ENCODE data around the gene SURF4. TPM values are rescaled to one million over a fixed set of nuclear protein-coding genes. Genes with fewer than 3 reads are reported as not detected.
"Not testable (repeated sequence)": the region's sequence is repeated elsewhere in the genome, so short reads cannot be mapped to it uniquely, and the experiment has no call there.

The SURF4 gene
- polyA plus RNA-seq, 3 donors = 61.4 to 175 (median 157) TPM

GRCh38 chr9:133393399-133393798 is 17.5 kb upstream of the SURF4 start:
- H3K4me1 Mint-ChIP-seq = no peaks in the 10 kb centered on the region
- Histone ChIP-seq H2AFZ (ENCODE audit: insufficient read depth, low read depth, low read length, poor library complexity, severe bottlenecking) (no peak overlapping the region), H4K20me1 (ENCODE audit: insufficient read depth, low read length) (no peaks in the 10 kb centered on the region), H3K4me3 (replicated peaks in 1 of 3; ENCODE audit: low read depth in 2 of 3, low read length in 3 of 3) (no peak overlapping the region), H3K9me3 (replicated peaks in 1 of 2; ENCODE audit: control insufficient read depth in 1 of 2, insufficient read depth in 1 of 2, low read length in 2 of 2) (no peaks in the 10 kb centered on the region), H3K36me3 (replicated peaks in 1 of 2; ENCODE audit: control insufficient read depth in 1 of 2, insufficient read depth in 2 of 2, low read length in 2 of 2) (no peaks in the 10 kb centered on the region), H3K9ac (ENCODE audit: insufficient read depth, low read length, poor library complexity, severe bottlenecking) (no peak overlapping the region), H3K4me1 (ENCODE audit: control insufficient read depth in 1 of 2, insufficient read depth in 2 of 2, low read length in 2 of 2) (no peaks in the 10 kb centered on the region), H3K27ac (ENCODE audit: low read depth in 1 of 2, low read length in 2 of 2) (no peak overlapping the region), H3K27me3 (ENCODE audit: control insufficient read depth in 2 of 2, insufficient read depth in 2 of 2, low read length in 2 of 2) (no peaks in the 10 kb centered on the region), H3K4me2 (replicated peaks; ENCODE audit: extremely low read depth, low read length, poor library complexity, severe bottlenecking) (no peak overlapping the region), H3K79me2 (ENCODE audit: insufficient read depth, low read length) (no peaks in the 10 kb centered on the region)
- no peak overlapping the region for H3K4me3 Mint-ChIP-seq
- TF ChIP-seq CTCF (IDR thresholded peaks at IDR 0.05) = no peak
- intact Hi-C loops (cut with micrococcal nuclease) = no loop called here
- peaks cover 0 to 3% (median 0%) of the 10 kb centered on the region in 7 donors for H3K9me3 Mint-ChIP-seq
- DNase-seq = no peak
- no peak overlapping the region for H3K27ac Mint-ChIP-seq
- peaks cover 4 to 16% (median 8%) of the 10 kb centered on the region in 3 donors for H3K27me3 Mint-ChIP-seq (ENCODE audit: low read depth in 3 of 3)
- 100% methylated on average over 3 of the region's 3 CpGs for WGBS (ENCODE audit: insufficient coverage)
- no peaks in the 10 kb centered on the region for H3K36me3 Mint-ChIP-seq

GRCh38 chr9:133392308-133392707 is 16.4 kb upstream of the SURF4 start:
- H3K36me3 ChIP-seq (replicated peaks in 1 of 2; ENCODE audit: control insufficient read depth in 1 of 2, insufficient read depth in 2 of 2, low read length in 2 of 2) = not testable (repeated sequence)

GRCh38 chr9:133391449-133391848 is 15.6 kb upstream of the SURF4 start:
- H3K4me3 Mint-ChIP-seq; H3K27me3 ChIP-seq (ENCODE audit: control insufficient read depth in 2 of 2, insufficient read depth in 2 of 2, low read length in 2 of 2); H3K9me3 ChIP-seq (replicated peaks in 1 of 2; ENCODE audit: control insufficient read depth in 1 of 2, insufficient read depth in 1 of 2, low read length in 2 of 2); H3K36me3 ChIP-seq (replicated peaks in 1 of 2; ENCODE audit: control insufficient read depth in 1 of 2, insufficient read depth in 2 of 2, low read length in 2 of 2); H2AFZ ChIP-seq (ENCODE audit: insufficient read depth, low read depth, low read length, poor library complexity, severe bottlenecking); H3K9me3 Mint-ChIP-seq; H3K4me3 ChIP-seq (replicated peaks in 1 of 3; ENCODE audit: low read depth in 2 of 3, low read length in 3 of 3); H3K36me3 Mint-ChIP-seq; H3K27ac Mint-ChIP-seq; intact Hi-C loops (cut with micrococcal nuclease); DNase-seq; H3K9ac ChIP-seq (ENCODE audit: insufficient read depth, low read length, poor library complexity, severe bottlenecking); H3K79me2 ChIP-seq (ENCODE audit: insufficient read depth, low read length); H3K4me1 Mint-ChIP-seq; H3K27ac ChIP-seq (ENCODE audit: low read depth in 1 of 2, low read length in 2 of 2); H3K4me1 ChIP-seq (ENCODE audit: control insufficient read depth in 1 of 2, insufficient read depth in 2 of 2, low read length in 2 of 2); H3K4me2 ChIP-seq (replicated peaks; ENCODE audit: extremely low read depth, low read length, poor library complexity, severe bottlenecking); H4K20me1 ChIP-seq (ENCODE audit: insufficient read depth, low read length): not testable (repeated sequence)
- peaks cover 4 to 19% (median 9%) of the 10 kb centered on the region in 3 donors for H3K27me3 Mint-ChIP-seq (ENCODE audit: low read depth in 3 of 3)
- no CpG with 5 or more reads among the region's 4 CpGs for WGBS (ENCODE audit: insufficient coverage)

More at GRCh38 chr9:133392308-133392707, 16.4 kb upstream of the SURF4 start:
- H3K4me2 ChIP-seq (replicated peaks; ENCODE audit: extremely low read depth, low read length, poor library complexity, severe bottlenecking); H3K4me3 Mint-ChIP-seq; H3K9me3 Mint-ChIP-seq; H3K4me1 Mint-ChIP-seq; H3K27ac ChIP-seq (ENCODE audit: low read depth in 1 of 2, low read length in 2 of 2); H3K36me3 Mint-ChIP-seq; H3K27ac Mint-ChIP-seq; intact Hi-C loops (cut with micrococcal nuclease); H3K4me1 ChIP-seq (ENCODE audit: control insufficient read depth in 1 of 2, insufficient read depth in 2 of 2, low read length in 2 of 2); H3K27me3 ChIP-seq (ENCODE audit: control insufficient read depth in 2 of 2, insufficient read depth in 2 of 2, low read length in 2 of 2); H3K9ac ChIP-seq (ENCODE audit: insufficient read depth, low read length, poor library complexity, severe bottlenecking); DNase-seq; H3K4me3 ChIP-seq (replicated peaks in 1 of 3; ENCODE audit: low read depth in 2 of 3, low read length in 3 of 3); H2AFZ ChIP-seq (ENCODE audit: insufficient read depth, low read depth, low read length, poor library complexity, severe bottlenecking); H3K9me3 ChIP-seq (replicated peaks in 1 of 2; ENCODE audit: control insufficient read depth in 1 of 2, insufficient read depth in 1 of 2, low read length in 2 of 2); H3K79me2 ChIP-seq (ENCODE audit: insufficient read depth, low read length); H4K20me1 ChIP-seq (ENCODE audit: insufficient read depth, low read length): not testable (repeated sequence)
- 90% methylated on average over 3 of the region's 3 CpGs for WGBS (ENCODE audit: insufficient coverage)
- H3K27me3 Mint-ChIP-seq (ENCODE audit: low read depth in 3 of 3) = peaks cover 4 to 16% (median 7%) of the 10 kb centered on the region in 3 donors

Measured in CD14-positive monocyte (primary cell).